IPS-NIHi7 (cell line): ENCODE data around the gene ENKUR.
"Not testable (repeated sequence)": the region's sequence is repeated elsewhere in the genome, so short reads cannot be mapped to it uniquely, and the experiment has no call there.

Experiments
- DNase-seq: peaks from one replicate; pipeline ENCODE4 v3.0.0; 2012; ENCODE audit warnings: mixed read lengths; ENCODE audit errors: extremely low spot score

Gene ENKUR

DNA sequence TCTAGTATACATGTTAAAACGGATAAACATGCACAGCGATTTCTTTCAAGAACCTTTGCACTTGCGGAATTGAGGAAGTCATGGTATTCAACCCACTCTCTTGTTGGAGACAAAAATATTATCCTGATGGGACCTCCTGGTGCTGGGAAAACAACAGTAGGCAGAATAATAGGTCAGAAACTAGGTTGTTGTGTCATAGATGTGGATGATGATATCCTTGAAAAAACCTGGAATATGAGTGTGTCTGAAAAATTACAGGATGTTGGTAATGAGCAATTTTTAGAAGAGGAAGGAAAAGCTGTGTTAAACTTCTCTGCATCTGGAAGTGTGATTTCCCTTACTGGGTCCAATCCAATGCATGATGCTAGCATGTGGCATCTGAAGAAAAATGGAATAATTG, 7.3 kb upstream of the ENKUR start:
- DNase-seq = no peak

GRCh38 chr10:25018703-25019102, 2.7 kb upstream of the ENKUR start:
- DNase-seq = no peak

DNA sequence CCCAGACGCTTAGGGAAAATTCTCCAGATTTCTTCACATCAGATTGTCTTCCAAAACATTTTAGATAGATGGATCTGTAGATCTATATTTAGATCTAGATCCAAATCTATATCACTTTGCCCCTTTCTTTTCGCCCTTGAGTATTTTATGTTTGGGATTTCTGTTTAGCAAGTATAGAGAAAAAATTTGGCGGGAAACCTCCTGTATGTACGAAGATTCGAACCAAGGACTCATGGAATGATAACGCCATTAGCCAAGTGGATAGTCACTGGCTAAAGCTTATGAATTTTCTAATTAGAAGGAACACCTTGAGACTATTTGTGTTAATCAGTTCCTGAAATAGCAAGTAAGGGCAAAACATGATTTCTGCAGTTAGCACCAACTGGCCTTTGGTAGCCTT, 1.7 kb upstream of the ENKUR start:
- no peak for DNase-seq

- DNase-seq = peak; percentile 12
Observed at GRCh38 chr10:25017154-25017590, 1.2 kb upstream of the ENKUR start.

GRCh38 chr10:25016376-25017153, 607 bp upstream of the ENKUR start, which contains the start of gene THNSL1:
Gene THNSL1 (plus strand): TSS chr10:25016612. CDS start chr10:25023224, 6,612 bp downstream.
- DNase-seq = peak; percentile 99

DNA sequence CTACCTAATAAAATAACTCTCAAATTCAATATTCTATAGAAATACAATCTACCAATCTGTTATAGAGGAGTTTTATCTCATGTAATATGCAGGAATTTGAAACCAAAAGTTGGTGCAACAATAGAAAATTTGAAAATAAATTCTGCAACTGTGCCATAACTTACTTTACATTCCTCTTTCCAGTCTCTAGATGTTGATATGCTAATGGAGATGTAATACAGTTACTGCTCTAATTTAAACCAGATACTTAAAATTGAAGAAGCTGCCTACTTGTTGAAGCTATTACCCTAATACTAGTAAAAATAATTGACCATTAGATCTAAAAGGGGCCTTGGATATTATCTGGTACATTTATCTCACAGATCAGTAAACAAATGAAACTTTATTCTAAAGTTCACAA, 1.4 kb downstream of the ENKUR start:
- DNase-seq = no peak

- not testable (repeated sequence) for DNase-seq
Observed at GRCh38 chr10:25011591-25011990, 4.4 kb downstream of the ENKUR start.

- no peak for DNase-seq
Observed at GRCh38 chr10:24998044-24998443, 17.9 kb downstream of the ENKUR start.

DNA sequence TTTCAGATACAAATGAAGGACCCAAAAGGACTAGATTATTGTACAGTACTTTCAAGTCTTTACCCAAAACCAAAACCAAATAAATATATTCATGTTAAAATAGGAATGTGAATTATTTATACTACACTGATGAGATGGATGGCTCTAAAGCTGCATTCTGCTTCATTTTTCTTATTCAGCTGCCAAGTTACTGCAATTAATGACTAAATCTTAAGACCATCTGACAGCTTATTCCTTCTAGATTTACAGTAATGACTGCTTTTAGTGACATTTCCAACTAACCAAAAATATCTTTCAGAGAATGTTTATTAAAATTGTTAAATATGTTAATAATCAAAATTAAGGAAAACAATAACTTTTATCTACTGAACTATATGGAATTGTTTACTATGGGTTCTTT, 20.9 kb downstream of the ENKUR start:
- DNase-seq = no peak

GRCh38 chr10:24993237-24993958, 22.6 kb downstream of the ENKUR start:
- no peak for DNase-seq

DNA sequence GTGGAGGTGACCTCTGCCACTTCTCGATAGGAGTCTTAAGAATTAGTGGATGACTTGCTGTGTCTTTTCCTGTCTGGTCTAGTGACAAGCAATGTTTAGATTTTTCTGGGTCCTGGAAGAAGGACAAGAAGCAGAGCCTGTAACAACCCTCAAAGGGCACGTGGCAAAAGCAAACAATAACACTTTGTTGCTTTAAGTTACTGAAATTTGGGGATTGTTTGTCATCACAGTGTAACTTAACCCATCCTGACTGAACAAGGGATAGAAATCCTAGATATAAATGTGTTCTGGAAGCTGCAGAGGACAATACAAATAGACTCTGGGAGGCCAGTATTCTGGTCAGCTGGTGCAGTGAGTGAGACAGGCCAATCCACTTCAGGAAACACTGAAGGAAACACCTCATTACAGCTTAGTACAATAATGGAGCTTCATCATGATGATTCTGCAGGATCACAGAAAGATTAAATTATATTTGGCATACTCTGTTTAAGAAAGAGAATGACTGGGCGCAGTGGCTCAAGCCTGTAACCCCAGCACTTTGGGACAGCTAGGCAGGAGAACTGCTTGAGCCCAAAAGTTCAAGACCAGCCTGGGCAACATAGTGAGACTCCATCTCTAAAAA, 23.3 kb downstream of the ENKUR start:
- DNase-seq = no peak

GRCh38 chr10:24991298-24991697, 24.7 kb downstream of the ENKUR start:
- no peak for DNase-seq

GRCh38 chr10:24989867-24990266, 26.1 kb downstream of the ENKUR start:
- DNase-seq = no peak

GRCh38 chr10:24988831-24989640, 26.9 kb downstream of the ENKUR start:
- no peak for DNase-seq

GRCh38 chr10:24984906-24985305, 31.1 kb downstream of the ENKUR start:
- DNase-seq = no peak

DNA sequence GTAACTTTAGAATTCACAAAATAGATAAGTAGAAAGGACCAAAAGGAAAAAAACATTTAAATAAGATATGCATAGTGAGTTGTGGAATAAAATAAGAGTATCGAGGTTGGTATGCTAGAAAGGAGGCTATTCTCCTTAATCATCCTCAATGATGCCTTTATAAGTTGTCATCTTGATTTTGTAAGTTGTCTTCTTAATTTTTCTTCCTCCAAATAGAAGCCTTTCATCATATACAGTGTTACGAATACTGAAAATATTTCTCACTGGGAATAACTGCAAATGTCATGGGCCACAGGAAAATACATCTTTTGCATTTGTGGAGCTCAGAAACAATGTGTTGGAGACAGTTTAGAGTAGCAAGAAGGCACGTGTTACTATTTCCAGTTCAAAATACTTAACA, 32.0 kb downstream of the ENKUR start:
- no peak for DNase-seq

GRCh38 chr10:24983130-24983529, 32.8 kb downstream of the ENKUR start:
- no peak for DNase-seq

DNA sequence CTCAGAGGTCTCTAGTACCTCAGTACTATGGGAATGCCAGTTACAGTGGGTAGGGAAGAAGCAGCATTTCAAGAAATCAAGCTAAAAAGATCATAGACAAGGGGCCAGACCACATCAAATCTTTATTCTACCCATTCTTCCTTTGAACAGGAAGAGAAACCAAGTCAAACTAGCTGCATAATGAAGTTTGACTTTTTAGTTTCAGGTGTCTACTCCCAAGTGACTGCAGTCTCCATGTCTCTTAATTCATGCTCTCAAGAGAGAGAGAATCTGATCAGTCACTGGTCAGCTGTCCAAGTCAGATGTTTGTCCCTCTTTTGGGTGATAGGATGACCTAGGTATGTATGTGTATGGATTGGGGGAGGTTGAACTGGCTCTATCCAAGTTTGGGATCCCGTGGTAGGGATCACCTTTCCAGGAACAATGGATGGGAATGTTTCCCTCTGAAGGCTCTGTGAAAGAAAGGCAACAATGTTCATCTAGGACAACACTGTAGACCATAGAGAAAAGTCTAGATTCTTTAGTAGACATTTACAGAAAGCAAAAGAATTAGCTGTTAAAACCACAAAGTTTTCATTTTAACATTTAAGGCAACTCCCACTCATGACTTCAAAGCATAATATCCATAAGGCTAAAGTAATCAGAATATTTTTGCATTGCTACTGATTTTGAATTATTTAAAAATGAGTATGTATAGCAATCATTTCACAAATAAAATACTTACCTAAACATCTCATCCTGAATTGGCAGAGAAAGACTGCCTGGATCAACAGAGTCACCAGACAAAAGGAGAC, 33.4 kb downstream of the ENKUR start:
- DNase-seq = no peak

- DNase-seq = no peak
Observed at GRCh38 chr10:24981161-24981710, 34.7 kb downstream of the ENKUR start.

DNA sequence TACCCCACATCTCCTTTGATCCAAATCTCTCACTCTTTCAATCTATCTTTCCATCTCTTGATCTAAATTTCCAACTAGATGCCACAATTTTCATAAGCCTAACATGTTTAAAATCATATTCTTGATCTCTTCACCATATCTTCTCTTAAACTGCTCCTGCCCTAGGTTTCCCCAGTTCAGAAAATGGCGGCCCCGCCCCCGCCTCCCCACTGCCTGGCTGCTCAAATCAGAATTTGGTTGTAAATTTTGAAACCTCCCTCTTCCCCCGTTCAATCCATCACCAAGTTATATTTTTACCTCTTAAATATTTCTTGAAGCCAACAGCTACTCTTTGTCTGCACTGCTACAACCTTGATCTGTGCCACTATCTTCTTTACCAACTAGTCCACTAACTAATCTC, 36.3 kb downstream of the ENKUR start:
- no peak for DNase-seq

GRCh38 chr10:24974976-24975375, 41.0 kb downstream of the ENKUR start:
- DNase-seq = no peak
